Naive thymus-derived CD4-positive, alpha-beta T cell (primary cell): Measurements from ENCODE around the gene ITK. TPM values are rescaled to one million over a fixed set of nuclear protein-coding genes. Genes with fewer than 3 reads are reported as not detected.

Experiments used
- ATAC-seq: fragments of 150-1000 bp; cut with Tn5 transposase; 2 replicates; pipeline ENCODE4 v1.10.0; 2021; ENCODE audit warnings: mild to moderate bottlenecking, moderate library complexity
- CTCF ChIA-PET: fragments of 350-600 bp; sonication (Branson Sonifier 250); formaldehyde crosslinking; loops from one replicate; lab custom pipeline; 2021; ENCODE audit warnings: antibody characterized with exemption; lab: Charles Lee
- POLR2A ChIA-PET: fragments of 350-600 bp; sonication (Branson Sonifier 250); formaldehyde crosslinking; loops from one replicate; lab custom pipeline; 2021; ENCODE audit warnings: antibody characterized with exemption, inconsistent platforms; lab: Charles Lee
- DNase-seq, 9 donors: peaks; one replicate each; pipeline versions ENCODE4 v3.0.0 to v3.0.0-alpha.2; 2020 to 2022; ENCODE audit warnings: mixed read lengths in 1 of 9
- H3K27ac ChIP-seq: one replicate; pipeline ENCODE4 v1.7.0; 2013; ENCODE audit warnings: mild to moderate bottlenecking, low read depth, low read length, moderate library complexity
- H3K27me3 ChIP-seq, 2 donors: one replicate each; pipeline ENCODE4 v1.7.0; 2013; ENCODE audit warnings: low read length in 2 of 2, mild to moderate bottlenecking in 2 of 2, moderate library complexity in 2 of 2; ENCODE audit not compliant: control insufficient read depth in 2 of 2, insufficient read depth in 2 of 2
- H3K36me3 ChIP-seq, 3 experiments: 1 replicate in 2 of 3; 2 replicates in 1 of 3; pipeline ENCODE4 v1.7.0; 2013; ENCODE audit warnings: low read length in 3 of 3, mild to moderate bottlenecking in 3 of 3, moderate library complexity in 1 of 3; ENCODE audit not compliant: insufficient read depth in 3 of 3, control insufficient read depth in 2 of 3
- H3K4me1 ChIP-seq, 2 donors: one replicate each; pipeline ENCODE4 v1.7.0; 2013; ENCODE audit warnings: low read length in 2 of 2, mild to moderate bottlenecking in 2 of 2, moderate library complexity in 1 of 2; ENCODE audit not compliant: control insufficient read depth in 2 of 2, insufficient read depth in 2 of 2
- H3K4me3 ChIP-seq: 2 replicates; pipeline ENCODE4 v1.7.0; 2013; ENCODE audit warnings: mild to moderate bottlenecking, low read length
- H3K9me3 ChIP-seq, 3 experiments: 1 replicate in 2 of 3; 2 replicates in 1 of 3; pipeline ENCODE4 v1.7.0; 2013; ENCODE audit warnings: low read length in 3 of 3; ENCODE audit not compliant: control insufficient read depth in 2 of 3
- H3K27ac Mint-ChIP-seq, 9 donors: one replicate each; pipeline ENCODE4 v1.8.0; 2020 to 2022; ENCODE audit warnings: mixed read lengths in 9 of 9, mild to moderate bottlenecking in 8 of 9, moderate library complexity in 5 of 9, inconsistent platforms in 2 of 9
- H3K27me3 Mint-ChIP-seq, 5 donors: one replicate each; pipeline ENCODE4 v1.8.0; 2021 to 2022; ENCODE audit warnings: mixed read lengths in 5 of 5, mild to moderate bottlenecking in 1 of 5
- H3K36me3 Mint-ChIP-seq, 5 donors: one replicate each; pipeline ENCODE4 v1.8.0; 2020 to 2022; ENCODE audit warnings: mixed read lengths in 5 of 5, mild to moderate bottlenecking in 3 of 5, inconsistent platforms in 1 of 5
- H3K4me1 Mint-ChIP-seq, 7 donors: one replicate each; pipeline ENCODE4 v1.8.0; 2020 to 2022; ENCODE audit warnings: mixed read lengths in 7 of 7, mild to moderate bottlenecking in 3 of 7, inconsistent platforms in 1 of 7
- H3K4me3 Mint-ChIP-seq, 10 donors: one replicate each; pipeline ENCODE4 v1.8.0; 2020 to 2022; ENCODE audit warnings: mild to moderate bottlenecking in 10 of 10, mixed read lengths in 10 of 10, moderate library complexity in 6 of 10, inconsistent platforms in 2 of 10
- H3K9me3 Mint-ChIP-seq, 11 donors: one replicate each; pipeline ENCODE4 v1.8.0; 2020 to 2022; ENCODE audit warnings: mixed read lengths in 11 of 11, mild to moderate bottlenecking in 4 of 11, inconsistent platforms in 1 of 11, moderate library complexity in 1 of 11
- intact Hi-C, 2 donors: fragments of 100-400 bp; cut with micrococcal nuclease; formaldehyde crosslinking; loops; one replicate each; pipeline ENCODE4 v1.15.1; 2023
- polyA plus RNA-seq, 2 donors: library from polyadenylated mRNA; unstranded; fragments of 300-500 nt; fragmentation: Illumina TruSeq; gene quantifications; one replicate each; pipeline ENCODE4 v1.2.3, GENCODE V29; 2021
- total RNA-seq, 6 experiments: library from RNA in 5 of 6; stranded (reverse) in 5 of 6; gene quantifications; 1 replicate in 5 of 6; 2 replicates in 1 of 6; pipeline ENCODE4 v1.2.3 and lab custom pipeline; 2021 to 2026

The ITK gene
- total and polyA plus RNA-seq, 7 experiments from 2014 or later, result 183 to 481 (median 294) TPM

DNA sequence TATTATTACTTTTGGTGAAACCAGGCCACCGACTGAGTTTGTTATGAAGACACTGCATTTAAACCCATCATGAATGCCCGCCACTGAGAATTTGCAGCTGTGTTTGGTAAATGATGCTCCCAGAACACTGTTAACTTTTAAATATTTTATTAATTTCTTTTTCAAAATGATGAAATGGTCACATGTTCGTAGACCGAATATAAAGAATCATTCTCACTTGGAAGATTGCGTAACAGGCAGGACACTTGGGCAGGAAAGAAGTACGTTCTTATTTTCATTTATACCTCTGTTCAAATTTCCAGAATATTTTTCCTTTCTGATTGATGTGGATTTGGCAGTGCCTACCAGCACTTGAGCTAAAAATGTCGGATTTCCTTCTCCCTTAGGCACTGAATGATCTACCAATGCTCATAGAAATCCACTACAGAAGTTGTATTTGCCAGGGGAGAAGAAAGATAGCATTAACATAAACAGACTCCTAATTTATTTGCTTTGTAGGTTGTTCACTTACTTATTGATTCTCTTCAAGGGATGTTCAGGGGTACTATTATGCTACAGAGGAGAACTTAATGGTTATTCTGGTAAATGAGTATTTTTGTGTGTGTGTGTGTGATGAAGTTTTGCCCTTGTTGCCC is 99.1 kb downstream of the ITK start:
- no peaks in the 10 kb centered on the region for H3K27me3 Mint-ChIP-seq
- no peaks in the 10 kb centered on the region for H3K27me3 ChIP-seq
- H3K36me3 Mint-ChIP-seq, result peaks cover 0 to 53% (median 15%) of the 10 kb centered on the region in 5 donors
- intact Hi-C loops, result no loop called here
- ChIA-PET CTCF (interaction anchor here (0.7 to 1.5 kb wide), 3 partner anchors 23 to 142 kb away, joined by 3 to 5 read pairs (median 3); no protein-coding TSS in a partner anchor), POLR2A (interaction anchor here (1.0 to 1.7 kb wide), 4 partner anchors 9 to 90 kb away, joined by 3 to 9 read pairs (median 4); partner anchors contain the start of gene CYFIP2)
- peak overlapping the region; percentile 20 to 98 (median 72) for H3K27ac Mint-ChIP-seq
- peak overlapping the region; percentile 17 for H3K27ac ChIP-seq
- H3K36me3 ChIP-seq, result no peaks in the 10 kb centered on the region
- peak overlapping the region in 7 of 10 donors; percentile 32 to 75 (median 51) for H3K4me3 Mint-ChIP-seq
- H3K9me3 Mint-ChIP-seq, result peaks cover 0 to 14% (median 0%) of the 10 kb centered on the region in 11 donors
- no peak overlapping the region for H3K4me3 ChIP-seq
- no peak for ATAC-seq
- H3K9me3 ChIP-seq, result no peaks in the 10 kb centered on the region
- H3K4me1 Mint-ChIP-seq, result peaks cover 66 to 99% (median 93%) of the 10 kb centered on the region in 7 donors
- DNase-seq, result no peak
- peaks cover 72 to 74% of the 10 kb centered on the region in 2 donors for H3K4me1 ChIP-seq

DNA sequence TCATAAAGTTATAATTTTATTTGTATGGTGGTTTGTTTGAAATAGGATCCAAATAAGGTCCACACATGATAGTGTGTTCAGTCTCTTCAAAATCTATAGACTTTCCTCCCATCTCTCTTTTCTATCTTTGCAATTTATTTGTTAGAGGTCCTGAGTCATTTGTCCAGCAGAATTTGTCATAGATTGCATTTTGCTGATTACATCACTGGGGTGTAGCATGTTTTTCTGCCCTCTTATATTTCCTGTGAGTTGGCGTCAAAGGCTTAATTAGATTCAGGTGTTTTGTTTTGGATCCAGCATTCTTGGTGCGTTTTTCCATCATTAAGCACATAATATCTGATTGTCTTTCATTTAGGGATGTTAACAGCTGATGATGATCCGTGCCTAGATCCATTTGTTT is 100.3 kb downstream of the ITK start:
- peaks cover 0 to 12% (median 0%) of the 10 kb centered on the region in 11 donors for H3K9me3 Mint-ChIP-seq
- Histone ChIP-seq H3K9me3 (no peaks in the 10 kb centered on the region), H3K4me3 (no peak overlapping the region), H3K27me3 (no peaks in the 10 kb centered on the region), H3K36me3 (peaks cover 7 to 11% (median 8%) of the 10 kb centered on the region in 3 experiments), H3K4me1 (peaks cover 65 to 78% of the 10 kb centered on the region in 2 donors), H3K27ac (peak overlapping the region; percentile 52)
- DNase-seq, result no peak
- peak overlapping the region in 8 of 10 donors; percentile 1 to 75 (median 47) for H3K4me3 Mint-ChIP-seq
- CTCF ChIA-PET, result interaction anchor here (1.0 kb wide), 1 partner anchor 9 kb away, joined by 3 read pairs; no protein-coding TSS in a partner anchor
- POLR2A ChIA-PET, result interaction anchor here (3.8 kb wide), 1 partner anchor 8 kb away, joined by 30 read pairs; no protein-coding TSS in a partner anchor
- H3K4me1 Mint-ChIP-seq, result peaks cover 65 to 99% (median 97%) of the 10 kb centered on the region in 7 donors
- peaks cover 0 to 54% (median 19%) of the 10 kb centered on the region in 5 donors for H3K36me3 Mint-ChIP-seq
- H3K27ac Mint-ChIP-seq, result peak overlapping the region; percentile 27 to 98 (median 75)
- intact Hi-C loops, result no loop called here
- H3K27me3 Mint-ChIP-seq, result no peaks in the 10 kb centered on the region
- peak; percentile 33 for ATAC-seq

DNA sequence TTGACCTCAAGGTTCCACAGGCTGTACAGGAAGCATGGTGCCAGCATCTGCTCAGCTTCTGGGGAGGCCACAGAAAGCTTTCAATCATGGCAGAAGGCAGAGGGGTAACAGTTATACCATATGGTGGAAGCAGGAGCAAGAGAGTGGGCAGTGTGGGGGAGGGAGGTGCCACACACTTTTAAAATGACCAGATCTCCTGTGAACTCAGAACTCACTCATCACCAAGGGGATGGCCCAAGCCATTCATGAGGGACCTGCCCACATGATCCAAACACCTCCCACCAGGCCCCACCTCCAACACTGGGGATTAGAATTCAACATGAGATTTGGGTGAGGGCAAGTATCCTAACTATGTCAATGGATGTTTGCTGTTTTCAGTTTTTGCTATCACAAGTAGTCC is 101.5 kb downstream of the ITK start:
- intact Hi-C loops, result loop anchor here (2.0 kb wide), 3 partner anchors 13 to 21 kb away; partner anchors contain the start of gene CYFIP2 (in 1 of the 2)
- DNase-seq, result no peak
- peak overlapping the region; percentile 39 for H3K27ac ChIP-seq
- Mint-ChIP-seq H3K27me3 (no peaks in the 10 kb centered on the region), H3K4me3 (peak overlapping the region in 9 of 10 donors; percentile 6 to 75 (median 54)), H3K9me3 (peaks cover 0 to 12% (median 0%) of the 10 kb centered on the region in 11 donors), H3K27ac (peak overlapping the region; percentile 60 to 98 (median 84)), H3K4me1 (peaks cover 58 to 92% (median 88%) of the 10 kb centered on the region in 7 donors), H3K36me3 (peaks cover under 1 to 49% (median 16%) of the 10 kb centered on the region in 5 donors)
- peaks cover 58 to 77% of the 10 kb centered on the region in 2 donors for H3K4me1 ChIP-seq
- ChIA-PET CTCF (no interaction called here), POLR2A (interaction anchor here (2.8 to 3.8 kb wide), 2 partner anchors 9 to 21 kb away, joined by 7 to 30 read pairs; no protein-coding TSS in a partner anchor)
- H3K36me3 ChIP-seq, result peaks cover 12 to 18% (median 14%) of the 10 kb centered on the region in 3 experiments
- no peaks in the 10 kb centered on the region for H3K9me3 ChIP-seq
- no peaks in the 10 kb centered on the region for H3K27me3 ChIP-seq
- ATAC-seq, result no peak
- no peak overlapping the region for H3K4me3 ChIP-seq

DNA sequence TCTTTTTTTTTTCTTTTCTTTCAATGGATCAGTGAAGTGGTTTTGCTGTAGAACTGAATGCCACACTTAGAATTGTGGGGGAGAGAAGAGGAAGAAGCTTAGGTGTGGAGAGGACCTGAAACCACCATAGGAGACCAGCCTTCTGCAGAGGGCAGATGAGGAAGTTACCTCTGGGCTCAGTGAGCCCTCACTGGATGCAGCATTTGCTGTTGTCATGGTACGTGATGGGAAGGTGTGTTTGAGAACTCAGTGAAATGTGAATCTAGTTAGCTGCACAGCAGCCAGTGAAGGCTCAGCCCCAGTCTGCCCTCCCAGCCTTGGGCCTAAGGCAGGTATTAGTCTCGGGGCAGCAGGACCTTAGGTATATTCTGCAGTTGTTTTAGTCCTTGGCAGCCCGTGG is 102.8 kb downstream of the ITK start:
- H3K4me3 Mint-ChIP-seq, result peak overlapping the region; percentile 6 to 75 (median 60)
- CTCF ChIA-PET, result interaction anchor here (0.8 to 1.2 kb wide), 4 partner anchors 16 to 134 kb away, joined by 3 to 5 read pairs (median 4); no protein-coding TSS in a partner anchor
- DNase-seq, result peak in 4 of 9 donors; percentile 21 to 45 (median 36)
- ATAC-seq, result peak; percentile 91
- peaks cover 0 to 12% (median 0%) of the 10 kb centered on the region in 11 donors for H3K9me3 Mint-ChIP-seq
- H3K9me3 ChIP-seq, result no peaks in the 10 kb centered on the region
- peak overlapping the region; percentile 37 for H3K27ac ChIP-seq
- H3K4me1 Mint-ChIP-seq, result peaks cover 62 to 93% (median 90%) of the 10 kb centered on the region in 7 donors
- no peaks in the 10 kb centered on the region for H3K27me3 ChIP-seq
- intact Hi-C loops, result loop anchor here (1.0 to 2.0 kb wide), 6 partner anchors 9 to 19 kb away; partner anchors contain the start of gene CYFIP2 (in 1 of the 2)
- peak overlapping the region; percentile 60 to 98 (median 84) for H3K27ac Mint-ChIP-seq
- peaks cover 5 to 52% (median 29%) of the 10 kb centered on the region in 5 donors for H3K36me3 Mint-ChIP-seq
- H3K4me3 ChIP-seq, result no peak overlapping the region
- no peaks in the 10 kb centered on the region for H3K27me3 Mint-ChIP-seq
- H3K36me3 ChIP-seq, result peaks cover 23 to 30% (median 23%) of the 10 kb centered on the region in 3 experiments
- POLR2A ChIA-PET, result interaction anchor here (0.6 to 3.8 kb wide), 9 partner anchors 11 to 118 kb away, joined by 3 to 30 read pairs (median 5); partner anchors contain the start of genes CYFIP2 and ITK
- peaks cover 47 to 79% of the 10 kb centered on the region in 2 donors for H3K4me1 ChIP-seq

DNA sequence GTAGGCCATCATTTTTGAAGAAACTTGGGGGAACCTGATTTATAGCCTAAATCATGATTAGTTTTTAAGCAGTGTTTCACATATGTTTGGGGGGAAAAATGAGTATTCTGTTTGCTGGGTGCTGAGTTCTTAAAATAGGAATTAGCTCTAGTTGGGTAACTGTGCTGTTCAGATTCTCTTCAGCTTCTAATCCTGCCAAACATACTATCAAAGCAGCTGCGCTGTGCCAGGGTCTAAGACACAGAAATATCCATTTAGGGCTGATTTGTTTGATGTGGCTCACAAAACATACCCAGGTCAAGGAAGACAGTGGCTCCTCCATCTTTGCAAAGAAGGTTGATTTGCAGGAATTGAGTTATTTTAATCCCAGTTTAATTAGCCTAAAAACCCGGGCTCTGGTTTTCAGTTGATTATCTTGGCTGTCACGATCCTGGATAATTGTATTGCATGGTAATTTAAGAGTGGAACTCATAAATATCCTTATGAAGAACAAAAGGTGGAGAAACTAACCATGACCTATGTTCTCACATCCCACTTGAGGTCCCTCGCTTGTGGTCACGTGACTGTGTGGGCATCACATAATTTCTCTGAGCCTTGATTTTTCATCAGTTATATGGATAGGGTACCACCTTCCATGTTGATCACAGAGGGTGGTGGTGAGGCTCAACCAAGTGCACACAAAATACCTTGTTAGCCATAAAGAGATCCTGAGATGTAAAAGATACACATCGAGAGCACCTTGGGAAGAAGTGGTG is 104.0 kb downstream of the ITK start:
- ATAC-seq (no peak), DNase-seq (no peak)
- peaks cover 23 to 38% (median 34%) of the 10 kb centered on the region in 3 experiments for H3K36me3 ChIP-seq
- Mint-ChIP-seq H3K4me3 (peak overlapping the region in 4 of 10 donors; percentile 6 to 75 (median 27)), H3K4me1 (peaks cover 64 to 93% (median 90%) of the 10 kb centered on the region in 7 donors), H3K36me3 (peaks cover 5 to 55% (median 36%) of the 10 kb centered on the region in 5 donors), H3K27ac (peak overlapping the region in 8 of 9 donors; percentile 42 to 98 (median 72)), H3K9me3 (peaks cover 0 to 12% (median 0%) of the 10 kb centered on the region in 11 donors), H3K27me3 (no peaks in the 10 kb centered on the region)
- peak overlapping the region; percentile 37 for H3K27ac ChIP-seq
- intact Hi-C loops, result no loop called here
- no peak overlapping the region for H3K4me3 ChIP-seq
- H3K4me1 ChIP-seq, result peaks cover 36 to 79% of the 10 kb centered on the region in 2 donors
- H3K9me3 ChIP-seq, result no peaks in the 10 kb centered on the region
- CTCF ChIA-PET, result no interaction called here
- H3K27me3 ChIP-seq, result no peaks in the 10 kb centered on the region
- POLR2A ChIA-PET, result interaction anchor here (1.0 to 1.5 kb wide), 5 partner anchors 15 to 42 kb away, joined by 3 to 6 read pairs (median 5); partner anchors contain the start of gene CYFIP2
